Activated naive CD4-positive, alpha-beta T cell treated with anti-CD3 and anti-CD28 coated beads, Interleukin-2, amount 10 ng/mL, durations not matched to agents 7 days and 5 days (primary cell): ENCODE measurements around the gene CPO.

ENCODE experiments used
- CTCF ChIA-PET: fragments of 350-600 bp; sonication (Branson Sonifier 250); formaldehyde crosslinking; loops from one replicate; lab custom pipeline; 2021; ENCODE audit warnings: antibody characterized with exemption; lab: Charles Lee
- DNase-seq: peaks from one replicate; pipeline ENCODE4 v3.0.0-alpha.2; 2020
- H3K27ac Mint-ChIP-seq: one replicate; pipeline ENCODE4 v1.8.0; 2021; ENCODE audit warnings: mild to moderate bottlenecking, moderate library complexity, mixed read lengths
- H3K27me3 Mint-ChIP-seq: one replicate; pipeline ENCODE4 v1.8.0; 2021; ENCODE audit warnings: mild to moderate bottlenecking, mixed read lengths
- H3K36me3 Mint-ChIP-seq: one replicate; pipeline ENCODE4 v1.8.0; 2021; ENCODE audit warnings: mixed read lengths
- H3K4me1 Mint-ChIP-seq: one replicate; pipeline ENCODE4 v1.8.0; 2021; ENCODE audit warnings: mixed read lengths
- H3K4me3 Mint-ChIP-seq: one replicate; pipeline ENCODE4 v1.8.0; 2021; ENCODE audit warnings: mild to moderate bottlenecking, moderate library complexity, mixed read lengths
- H3K9me3 Mint-ChIP-seq: one replicate; pipeline ENCODE4 v1.8.0; 2021; ENCODE audit warnings: mixed read lengths

CPO gene

DNA sequence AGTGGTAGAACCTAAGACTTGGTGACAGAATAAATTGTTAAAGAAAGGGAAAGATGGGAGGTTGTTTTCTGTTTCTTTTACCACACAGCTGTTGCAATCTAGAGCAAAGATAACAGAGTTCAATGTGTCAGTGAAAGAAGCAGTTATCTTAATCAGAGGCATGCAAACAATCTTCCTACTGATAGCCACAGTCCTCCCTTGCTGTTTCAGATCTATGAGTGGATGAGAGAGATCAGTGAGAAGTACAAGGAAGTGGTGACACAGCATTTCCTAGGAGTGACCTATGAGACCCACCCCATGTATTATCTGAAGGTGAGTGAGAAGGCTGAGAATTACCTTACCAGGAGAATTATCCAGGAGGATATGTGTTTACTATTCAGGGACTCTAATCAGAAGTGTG lies 15.9 kb downstream of the CPO start:
- DNase-seq, result no peak
- no peaks in the 10 kb centered on the region for H3K27me3 Mint-ChIP-seq
- H3K36me3 Mint-ChIP-seq, result no peaks in the 10 kb centered on the region
- CTCF ChIA-PET, result no interaction called here
- no peaks in the 10 kb centered on the region for H3K4me1 Mint-ChIP-seq
- peaks cover 12% of the 10 kb centered on the region for H3K9me3 Mint-ChIP-seq
- no peak overlapping the region for H3K27ac Mint-ChIP-seq
- H3K4me3 Mint-ChIP-seq, result no peak overlapping the region

DNA sequence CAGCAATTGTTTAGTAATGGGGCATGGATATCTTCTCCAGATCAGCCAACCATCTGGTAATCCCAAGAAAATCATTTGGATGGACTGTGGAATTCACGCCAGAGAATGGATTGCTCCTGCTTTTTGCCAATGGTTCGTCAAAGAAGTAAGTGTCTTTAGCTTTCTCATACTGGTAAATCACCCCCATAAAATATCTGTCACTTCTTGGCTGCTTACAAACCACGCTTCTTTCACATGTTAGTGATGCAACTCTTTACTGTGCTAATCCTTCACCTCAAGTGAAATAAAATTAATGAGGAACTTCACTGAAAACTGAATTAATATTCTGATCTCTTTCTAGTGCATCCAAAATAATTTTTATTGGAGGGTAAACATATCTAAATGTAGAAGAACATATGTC lies 18.9 kb downstream of the CPO start:
- Mint-ChIP-seq H3K27me3 (no peaks in the 10 kb centered on the region), H3K4me3 (no peak overlapping the region), H3K9me3 (peaks cover 10% of the 10 kb centered on the region), H3K4me1 (no peaks in the 10 kb centered on the region), H3K36me3 (no peaks in the 10 kb centered on the region), H3K27ac (no peak overlapping the region)
- DNase-seq, result no peak
- CTCF ChIA-PET, result no interaction called here

DNA sequence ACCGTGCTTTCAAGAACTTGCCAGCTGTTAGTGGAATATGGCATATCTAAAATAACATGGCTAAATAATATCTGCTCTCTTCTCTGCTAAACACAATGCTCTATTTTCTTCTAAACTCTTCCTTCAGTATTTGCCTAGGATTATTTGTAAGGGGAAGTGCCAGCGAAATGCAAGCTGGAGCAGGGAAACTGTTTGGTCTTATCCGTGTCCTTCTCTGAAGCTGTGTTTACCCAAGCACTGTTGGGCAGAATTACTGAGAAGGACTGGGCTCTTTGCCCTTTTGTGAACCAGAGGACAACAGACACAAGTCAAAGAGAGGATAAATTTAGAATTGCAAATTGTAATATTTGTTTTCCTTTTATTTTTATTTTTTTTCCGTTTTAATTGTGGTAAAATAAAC lies 23.6 kb downstream of the CPO start:
- CTCF ChIA-PET, result no interaction called here
- H3K36me3 Mint-ChIP-seq, result no peaks in the 10 kb centered on the region
- no peaks in the 10 kb centered on the region for H3K9me3 Mint-ChIP-seq
- DNase-seq, result no peak
- no peak overlapping the region for H3K4me3 Mint-ChIP-seq
- no peak overlapping the region for H3K27ac Mint-ChIP-seq
- no peaks in the 10 kb centered on the region for H3K4me1 Mint-ChIP-seq
- no peaks in the 10 kb centered on the region for H3K27me3 Mint-ChIP-seq

DNA sequence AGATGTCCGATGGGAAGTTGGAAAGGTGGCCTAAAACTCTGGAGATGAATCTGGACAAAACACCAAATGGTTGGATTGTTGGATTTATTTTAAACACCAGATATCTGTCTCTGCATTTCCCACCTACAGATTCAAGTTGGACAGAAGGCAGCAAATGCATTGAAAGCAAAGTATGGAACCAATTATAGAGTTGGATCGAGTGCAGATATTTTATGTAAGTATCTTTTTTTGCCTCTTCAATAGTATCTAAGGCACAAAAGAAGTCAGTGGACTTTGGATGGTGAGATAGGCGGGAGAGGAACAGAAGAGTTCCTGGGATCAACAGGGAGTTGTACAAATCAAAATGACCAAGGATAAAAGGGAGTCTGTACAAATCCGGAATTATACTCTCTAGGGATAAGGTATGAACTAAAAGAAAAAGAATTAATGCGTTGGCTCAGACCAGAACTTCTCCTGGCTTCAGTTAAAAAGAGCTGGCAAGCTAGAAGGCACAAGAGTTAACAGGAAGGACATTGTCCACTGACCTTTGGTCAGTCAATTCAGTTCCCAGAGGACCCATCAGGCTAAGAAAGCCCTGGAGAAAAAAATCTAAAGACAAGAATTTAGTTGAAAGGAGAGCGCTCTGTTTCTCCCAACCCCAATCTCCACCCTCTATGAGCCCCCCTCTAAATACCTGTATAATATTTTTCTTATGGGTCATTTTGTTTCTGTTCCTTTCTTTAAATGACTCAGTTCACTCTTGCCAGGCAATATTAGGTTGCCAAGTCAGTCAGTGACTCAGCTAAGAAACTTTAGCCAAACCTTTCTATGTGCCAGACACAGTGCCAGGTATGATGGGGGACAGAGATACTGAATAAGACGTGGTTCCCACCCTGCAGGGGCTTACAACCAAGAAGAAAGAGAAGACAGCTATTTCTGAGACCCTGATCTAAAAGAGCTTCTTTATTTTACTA lies 29.1 kb downstream of the CPO start:
- CTCF ChIA-PET, result no interaction called here
- no peaks in the 10 kb centered on the region for H3K27me3 Mint-ChIP-seq
- H3K9me3 Mint-ChIP-seq, result no peaks in the 10 kb centered on the region
- H3K4me1 Mint-ChIP-seq, result no peaks in the 10 kb centered on the region
- H3K36me3 Mint-ChIP-seq, result no peaks in the 10 kb centered on the region
- H3K27ac Mint-ChIP-seq, result no peak overlapping the region
- H3K4me3 Mint-ChIP-seq, result no peak overlapping the region
- no peak for DNase-seq

DNA sequence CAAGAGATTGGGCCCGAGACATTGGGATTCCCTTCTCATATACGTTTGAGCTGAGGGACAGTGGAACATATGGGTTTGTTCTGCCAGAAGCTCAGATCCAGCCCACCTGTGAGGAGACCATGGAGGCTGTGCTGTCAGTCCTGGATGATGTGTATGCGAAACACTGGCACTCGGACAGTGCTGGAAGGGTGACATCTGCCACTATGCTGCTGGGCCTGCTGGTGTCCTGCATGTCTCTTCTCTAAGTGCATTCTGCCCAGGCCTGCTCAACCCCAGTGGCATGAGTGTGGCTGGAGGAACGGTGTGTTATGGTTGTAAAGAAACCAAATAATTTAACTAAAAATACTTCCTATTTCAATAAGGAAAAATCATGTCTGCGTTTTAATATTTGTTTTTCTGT lies 29.9 kb downstream of the CPO start:
- DNase-seq, result no peak
- H3K4me1 Mint-ChIP-seq, result no peaks in the 10 kb centered on the region
- no peaks in the 10 kb centered on the region for H3K36me3 Mint-ChIP-seq
- CTCF ChIA-PET, result no interaction called here
- peaks cover 4% of the 10 kb centered on the region for H3K27me3 Mint-ChIP-seq
- no peak overlapping the region for H3K4me3 Mint-ChIP-seq
- H3K9me3 Mint-ChIP-seq, result no peaks in the 10 kb centered on the region
- H3K27ac Mint-ChIP-seq, result no peak overlapping the region

DNA sequence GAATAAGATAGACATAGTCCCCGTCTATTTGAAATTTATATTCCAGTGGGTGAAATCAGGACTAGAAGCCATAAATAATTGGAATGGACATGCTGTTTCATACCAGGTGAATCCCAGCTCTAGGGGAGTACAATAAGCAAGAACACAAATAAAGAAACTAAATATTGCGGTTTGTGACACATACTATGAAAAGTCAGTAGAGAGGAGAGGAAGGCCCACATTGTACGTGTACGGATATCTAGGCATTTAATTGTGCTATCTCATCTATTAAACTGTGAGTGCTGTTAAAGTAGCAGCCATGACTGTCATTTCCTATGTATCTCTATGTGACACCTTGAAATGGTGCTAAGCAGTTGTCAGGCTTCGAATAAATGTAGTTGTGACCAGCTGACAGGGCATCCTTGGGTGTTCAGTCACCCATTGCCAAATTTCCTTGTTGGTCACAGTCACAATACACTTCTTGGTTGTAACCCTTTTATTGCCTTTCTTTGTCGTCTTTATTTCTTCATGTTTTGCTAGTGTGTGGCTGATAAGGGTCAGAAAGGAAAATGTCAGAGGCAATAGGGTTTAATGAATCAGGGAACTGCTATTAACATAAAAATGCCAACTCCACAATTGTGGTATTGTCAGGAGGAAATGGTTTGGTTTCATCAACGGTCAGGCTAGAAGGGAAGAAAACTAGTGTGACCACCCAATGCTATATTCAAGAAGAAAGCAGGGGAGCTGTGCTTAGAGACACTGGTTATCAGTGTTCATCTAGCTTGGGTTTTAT lies 31.5 kb downstream of the CPO start:
- Mint-ChIP-seq H3K27me3 (peaks cover 4% of the 10 kb centered on the region), H3K9me3 (no peaks in the 10 kb centered on the region), H3K36me3 (no peaks in the 10 kb centered on the region), H3K27ac (no peak overlapping the region), H3K4me1 (no peaks in the 10 kb centered on the region), H3K4me3 (no peak overlapping the region)
- DNase-seq, result no peak
- CTCF ChIA-PET, result interaction anchor here (1.2 kb wide), 1 partner anchor 502 kb away, joined by 5 read pairs; no protein-coding TSS in a partner anchor

DNA sequence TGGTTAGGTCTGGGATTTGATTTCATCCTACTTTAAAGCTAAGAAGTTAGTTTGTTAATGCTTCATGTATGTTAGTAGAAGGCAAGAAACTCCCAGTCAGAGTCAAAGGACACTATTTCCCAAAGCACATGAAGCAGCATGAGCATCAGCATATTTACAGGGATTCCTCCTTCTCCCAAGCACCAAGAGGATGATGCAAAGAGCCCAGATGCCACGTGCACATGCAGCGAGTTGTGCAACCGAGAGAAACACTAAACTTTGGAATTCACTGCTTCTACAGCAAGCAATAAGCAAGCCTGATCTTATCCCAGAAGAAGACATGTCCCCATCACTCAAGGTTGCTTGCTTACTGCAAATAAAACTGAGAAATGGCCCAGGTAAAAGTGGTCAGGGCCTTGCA lies 32.5 kb downstream of the CPO start:
- CTCF ChIA-PET, result interaction anchor here (1.2 kb wide), 1 partner anchor 501 kb away, joined by 5 read pairs; no protein-coding TSS in a partner anchor
- DNase-seq, result no peak
- Mint-ChIP-seq H3K27ac (no peak overlapping the region), H3K36me3 (no peaks in the 10 kb centered on the region), H3K4me3 (no peak overlapping the region), H3K27me3 (peaks cover 4% of the 10 kb centered on the region), H3K4me1 (no peaks in the 10 kb centered on the region), H3K9me3 (no peaks in the 10 kb centered on the region)

DNA sequence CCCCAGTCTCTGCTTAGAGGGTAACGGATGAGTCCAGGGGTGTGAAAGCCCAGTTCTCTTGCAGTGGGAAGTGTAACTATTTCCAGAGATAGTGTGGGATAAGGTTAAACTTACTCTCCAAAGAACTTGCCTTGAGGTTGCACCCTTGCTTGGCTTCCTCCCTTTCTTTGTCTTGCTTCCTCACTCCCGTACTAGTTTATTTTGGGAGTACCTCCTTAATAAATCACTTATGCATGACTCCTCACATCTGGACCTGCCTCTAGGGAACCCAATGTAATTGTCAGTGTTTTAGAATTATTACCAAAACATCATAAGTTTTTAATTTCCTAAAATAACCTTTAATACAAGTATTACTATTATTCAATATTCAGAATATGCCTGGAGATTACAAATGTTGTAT lies 35.2 kb downstream of the CPO start:
- Mint-ChIP-seq H3K4me1 (no peaks in the 10 kb centered on the region), H3K4me3 (no peak overlapping the region), H3K9me3 (no peaks in the 10 kb centered on the region), H3K36me3 (no peaks in the 10 kb centered on the region), H3K27ac (no peak overlapping the region), H3K27me3 (peaks cover 4% of the 10 kb centered on the region)
- no peak for DNase-seq
- CTCF ChIA-PET, result no interaction called here

DNA sequence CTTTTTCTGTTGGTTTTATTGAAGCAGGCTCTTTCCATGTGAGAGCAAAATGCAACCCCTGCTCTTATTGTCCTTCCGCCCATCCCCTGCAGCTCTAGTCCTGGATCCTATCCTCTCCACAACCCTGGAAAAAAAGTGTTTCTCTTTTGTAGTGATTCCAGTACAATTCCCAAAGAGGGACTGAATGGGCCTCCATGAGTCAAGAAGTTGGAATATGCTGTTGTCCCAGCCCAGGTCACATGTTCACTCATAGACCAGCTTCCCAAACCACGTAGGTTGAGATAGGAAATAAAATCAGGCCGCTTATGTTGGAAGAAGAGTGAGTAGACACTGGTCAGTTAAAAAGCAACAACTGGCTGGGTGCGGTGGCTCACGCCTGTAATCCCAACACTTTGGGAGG lies 39.4 kb downstream of the CPO start:
- CTCF ChIA-PET, result interaction anchor here (1.8 kb wide), 1 partner anchor 179 kb away, joined by 4 read pairs; no protein-coding TSS in a partner anchor
- Mint-ChIP-seq H3K27ac (no peak overlapping the region), H3K4me3 (no peak overlapping the region), H3K36me3 (no peaks in the 10 kb centered on the region), H3K27me3 (peaks cover 3% of the 10 kb centered on the region), H3K4me1 (peaks cover 6% of the 10 kb centered on the region), H3K9me3 (no peaks in the 10 kb centered on the region)
- no peak for DNase-seq

DNA sequence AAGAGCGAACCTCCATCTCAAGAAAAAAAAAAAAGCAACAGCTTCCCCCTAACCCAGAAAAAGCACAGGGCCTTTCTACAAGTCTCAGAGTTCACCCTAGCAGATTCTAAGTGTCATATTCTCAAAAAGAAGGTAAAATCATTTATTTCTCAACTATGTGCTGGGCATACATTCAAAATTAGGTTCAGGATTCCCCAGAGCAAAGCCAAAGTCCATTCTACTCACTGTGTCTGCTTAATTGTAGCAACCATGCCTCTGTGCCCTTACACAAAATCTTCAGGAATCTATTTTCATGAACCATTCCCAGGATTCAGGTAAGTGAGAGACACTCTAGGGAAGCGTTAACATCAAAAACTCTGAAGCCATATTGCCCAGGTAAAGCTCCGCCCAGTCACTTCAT lies 40.0 kb downstream of the CPO start:
- CTCF ChIA-PET, result interaction anchor here (1.8 kb wide), 1 partner anchor 179 kb away, joined by 4 read pairs; no protein-coding TSS in a partner anchor
- H3K27me3 Mint-ChIP-seq, result no peaks in the 10 kb centered on the region
- H3K9me3 Mint-ChIP-seq, result no peaks in the 10 kb centered on the region
- DNase-seq, result no peak
- no peaks in the 10 kb centered on the region for H3K36me3 Mint-ChIP-seq
- H3K4me1 Mint-ChIP-seq, result peaks cover 6% of the 10 kb centered on the region
- no peak overlapping the region for H3K4me3 Mint-ChIP-seq
- H3K27ac Mint-ChIP-seq, result no peak overlapping the region

DNA sequence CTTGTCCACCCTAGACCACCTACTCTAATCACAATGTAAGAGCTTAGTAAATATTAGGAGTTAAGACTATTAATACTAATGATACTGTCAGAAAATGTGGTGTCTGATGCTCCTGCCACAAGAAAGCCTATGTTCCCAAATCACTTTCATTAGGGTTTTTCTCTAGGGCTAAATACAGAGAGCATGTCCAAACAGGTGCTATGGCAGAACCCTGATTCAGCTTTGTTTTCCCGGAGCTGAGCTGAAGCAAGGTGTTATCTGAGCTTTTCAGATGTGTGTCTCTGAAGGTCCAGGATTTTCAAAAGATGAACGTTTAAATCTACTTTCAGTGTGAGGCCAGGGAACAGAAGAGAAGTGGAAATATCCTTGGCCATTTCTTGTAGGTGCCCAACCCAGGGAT lies 40.6 kb downstream of the CPO start:
- CTCF ChIA-PET, result interaction anchor here (1.8 kb wide), 1 partner anchor 180 kb away, joined by 4 read pairs; no protein-coding TSS in a partner anchor
- Mint-ChIP-seq H3K4me1 (peaks cover 6% of the 10 kb centered on the region), H3K36me3 (no peaks in the 10 kb centered on the region), H3K27ac (no peak overlapping the region), H3K27me3 (no peaks in the 10 kb centered on the region), H3K9me3 (no peaks in the 10 kb centered on the region), H3K4me3 (no peak overlapping the region)
- no peak for DNase-seq

DNA sequence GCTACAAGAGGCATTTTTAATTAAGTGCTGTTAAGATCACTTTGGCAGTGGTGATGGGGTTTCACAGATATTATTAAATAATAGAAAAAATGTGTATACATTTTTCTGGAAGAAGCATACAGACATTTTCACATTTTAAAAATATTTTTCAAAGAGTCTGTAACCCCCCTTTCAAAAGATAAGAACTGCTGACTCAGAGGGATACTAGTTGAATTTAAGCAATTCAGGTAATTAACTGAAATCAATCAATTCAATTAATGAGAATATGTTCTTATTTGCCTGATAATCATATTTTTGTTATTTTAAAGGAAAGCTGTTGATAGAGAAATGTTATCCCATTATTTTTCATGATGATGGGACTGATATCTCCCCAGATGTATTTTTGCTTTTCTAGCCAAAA lies 41.1 kb downstream of the CPO start:
- CTCF ChIA-PET, result interaction anchor here (1.8 kb wide), 1 partner anchor 180 kb away, joined by 4 read pairs; no protein-coding TSS in a partner anchor
- Mint-ChIP-seq H3K27ac (no peak overlapping the region), H3K36me3 (no peaks in the 10 kb centered on the region), H3K9me3 (no peaks in the 10 kb centered on the region), H3K27me3 (no peaks in the 10 kb centered on the region), H3K4me3 (no peak overlapping the region), H3K4me1 (peaks cover 6% of the 10 kb centered on the region)
- DNase-seq, result no peak

DNA sequence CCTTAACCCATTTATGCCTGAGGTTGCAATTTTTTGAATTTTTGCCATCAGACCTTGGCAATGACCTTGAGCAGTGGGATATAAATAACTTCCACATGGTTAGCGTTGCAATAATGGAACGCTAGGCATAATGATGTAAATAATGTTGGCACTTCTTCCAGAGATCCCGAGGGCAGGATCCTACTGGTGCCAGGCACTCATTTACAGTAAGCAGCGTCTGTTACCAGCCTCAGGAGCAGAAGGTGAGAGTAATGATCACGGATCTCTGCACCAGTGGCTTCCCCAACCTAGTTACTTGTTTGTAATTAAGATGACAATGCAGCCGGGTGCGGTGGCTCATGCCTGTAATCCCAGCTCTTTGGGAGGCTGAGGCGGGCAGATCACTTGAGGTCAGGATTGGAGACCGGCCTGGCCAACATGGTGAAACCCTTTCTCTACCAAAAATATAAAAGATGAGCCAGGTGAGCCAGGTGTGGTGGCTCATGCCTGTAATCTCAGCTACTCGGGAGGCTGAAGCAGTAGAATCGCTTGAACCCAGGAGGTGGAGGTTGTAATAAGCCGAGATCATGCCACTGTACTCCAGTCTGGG lies 41.9 kb downstream of the CPO start:
- DNase-seq, result no peak
- no peak overlapping the region for H3K4me3 Mint-ChIP-seq
- H3K27ac Mint-ChIP-seq, result no peak overlapping the region
- no peaks in the 10 kb centered on the region for H3K27me3 Mint-ChIP-seq
- H3K9me3 Mint-ChIP-seq, result no peaks in the 10 kb centered on the region
- H3K4me1 Mint-ChIP-seq, result peaks cover 6% of the 10 kb centered on the region
- H3K36me3 Mint-ChIP-seq, result no peaks in the 10 kb centered on the region
- CTCF ChIA-PET, result interaction anchor here (1.3 to 3.9 kb wide), 2 partner anchors 65 to 492 kb away, joined by 3 to 24 read pairs; no protein-coding TSS in a partner anchor

DNA sequence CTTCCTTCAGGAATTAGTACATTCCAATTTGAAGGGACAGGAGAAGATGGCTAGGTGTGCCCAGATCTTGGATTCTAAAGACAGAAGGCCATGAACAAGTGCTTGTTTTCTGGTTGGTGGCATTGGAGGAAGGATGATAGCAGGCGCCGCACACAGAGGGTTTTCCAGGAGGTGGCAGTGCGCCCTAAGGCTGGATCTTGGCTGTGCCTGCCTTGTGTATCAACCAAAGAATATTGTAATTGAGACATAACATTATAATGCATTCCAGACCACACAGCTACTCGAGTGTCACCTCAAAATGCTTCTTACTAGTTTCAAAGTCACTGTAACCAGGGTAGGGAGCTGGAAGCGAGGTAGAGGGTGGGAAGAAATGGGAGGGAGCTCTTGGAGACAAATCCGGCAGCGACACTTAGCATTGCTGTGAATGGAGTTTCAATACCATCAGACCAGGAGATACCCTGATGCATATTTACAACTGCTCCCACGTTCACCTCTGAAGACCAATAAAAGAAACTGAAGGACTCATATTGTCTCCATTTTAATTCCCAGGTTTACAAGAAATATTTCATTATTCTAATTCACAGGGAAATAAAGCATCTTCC lies 42.5 kb downstream of the CPO start:
- no peak overlapping the region for H3K27ac Mint-ChIP-seq
- no peak overlapping the region for H3K4me3 Mint-ChIP-seq
- H3K27me3 Mint-ChIP-seq, result no peaks in the 10 kb centered on the region
- H3K9me3 Mint-ChIP-seq, result no peaks in the 10 kb centered on the region
- no peaks in the 10 kb centered on the region for H3K36me3 Mint-ChIP-seq
- DNase-seq, result peak; percentile 70
- CTCF ChIA-PET, result interaction anchor here (1.3 to 3.9 kb wide), 3 partner anchors 65 to 491 kb away, joined by 3 to 24 read pairs (median 5); no protein-coding TSS in a partner anchor
- peaks cover 6% of the 10 kb centered on the region for H3K4me1 Mint-ChIP-seq
